Activated T-cell treated with anti-CD3 and anti-CD28 coated beads, Interleukin-2, amount 50 U/mL, for 72 hours (primary cell): ENCODE results near the gene FOXJ1. TPM values are rescaled to one million over a fixed set of nuclear protein-coding genes. Genes with fewer than 3 reads are reported as not detected.

Experiments
- ATAC-seq, 2 donors: fragments of 150-1000 bp; cut with Tn5 transposase; replicated peaks in 1 of 2; 2 replicates each; pipeline ENCODE4 v1.10.0; 2021; ENCODE audit warnings: moderate library complexity in 2 of 2, mild to moderate bottlenecking in 1 of 2
- DNase-seq, 2 donors: peaks; one replicate each; pipeline ENCODE4 v3.0.0; 2021 to 2022; ENCODE audit warnings: mixed read lengths in 1 of 2
- H3K27ac Mint-ChIP-seq: one replicate; pipeline ENCODE4 v1.8.0; 2022; ENCODE audit warnings: mild to moderate bottlenecking, moderate library complexity, mixed read lengths
- H3K27me3 Mint-ChIP-seq: one replicate; pipeline ENCODE4 v1.8.0; 2022; ENCODE audit warnings: low read depth, mixed read lengths
- H3K36me3 Mint-ChIP-seq, 2 donors: one replicate each; pipeline ENCODE4 v1.8.0; 2022; ENCODE audit warnings: mixed read lengths in 2 of 2, mild to moderate bottlenecking in 1 of 2; ENCODE audit not compliant: insufficient read depth in 2 of 2
- H3K4me1 Mint-ChIP-seq: one replicate; pipeline ENCODE4 v1.8.0; 2022; ENCODE audit warnings: low read depth, mixed read lengths
- H3K4me3 Mint-ChIP-seq, 2 donors: one replicate each; pipeline ENCODE4 v1.8.0; 2022; ENCODE audit warnings: mild to moderate bottlenecking in 2 of 2, mixed read lengths in 2 of 2, moderate library complexity in 2 of 2
- H3K9me3 Mint-ChIP-seq, 2 donors: one replicate each; pipeline ENCODE4 v1.8.0; 2022; ENCODE audit warnings: mixed read lengths in 2 of 2
- total RNA-seq, 2 donors: library from RNA; stranded (reverse); gene quantifications; one replicate each; pipeline ENCODE4 v1.2.3, GENCODE V29; 2022

FOXJ1 gene
- total RNA-seq, 2 donors from 2014 or later, result 1.4 to 1.5 TPM

GRCh38 chr17:76102944-76103273, 38.1 kb downstream of the FOXJ1 start:
- ATAC-seq, result no peak
- Mint-ChIP-seq H3K4me1 (peaks cover 22% of the 10 kb centered on the region), H3K9me3 (no peaks in the 10 kb centered on the region), H3K4me3 (peak overlapping the region; percentile 88 to 89), H3K27me3 (no peaks in the 10 kb centered on the region), H3K36me3 (peaks cover 5 to 12% of the 10 kb centered on the region in 2 donors), H3K27ac (peak overlapping the region; percentile 87)
- no peak for DNase-seq

- Mint-ChIP-seq H3K27ac (no peak overlapping the region), H3K9me3 (no peaks in the 10 kb centered on the region), H3K27me3 (no peaks in the 10 kb centered on the region), H3K4me1 (peaks cover 14% of the 10 kb centered on the region), H3K36me3 (peaks cover 10 to 22% of the 10 kb centered on the region in 2 donors), H3K4me3 (no peak overlapping the region)
- ATAC-seq (no peak), DNase-seq (no peak)
Observed at GRCh38 chr17:76097716-76098295, 43.2 kb downstream of the FOXJ1 start.

GRCh38 chr17:76095943-76096342, 45.1 kb downstream of the FOXJ1 start:
- H3K4me3 Mint-ChIP-seq, result no peak overlapping the region
- no peaks in the 10 kb centered on the region for H3K27me3 Mint-ChIP-seq
- H3K27ac Mint-ChIP-seq, result no peak overlapping the region
- ATAC-seq (no peak), DNase-seq (no peak)
- no peaks in the 10 kb centered on the region for H3K9me3 Mint-ChIP-seq
- H3K36me3 Mint-ChIP-seq, result peaks cover 8 to 23% of the 10 kb centered on the region in 2 donors
- H3K4me1 Mint-ChIP-seq, result no peaks in the 10 kb centered on the region

GRCh38 chr17:76094046-76094445, 47.0 kb downstream of the FOXJ1 start:
- Mint-ChIP-seq H3K4me3 (no peak overlapping the region), H3K27ac (no peak overlapping the region)

DNA sequence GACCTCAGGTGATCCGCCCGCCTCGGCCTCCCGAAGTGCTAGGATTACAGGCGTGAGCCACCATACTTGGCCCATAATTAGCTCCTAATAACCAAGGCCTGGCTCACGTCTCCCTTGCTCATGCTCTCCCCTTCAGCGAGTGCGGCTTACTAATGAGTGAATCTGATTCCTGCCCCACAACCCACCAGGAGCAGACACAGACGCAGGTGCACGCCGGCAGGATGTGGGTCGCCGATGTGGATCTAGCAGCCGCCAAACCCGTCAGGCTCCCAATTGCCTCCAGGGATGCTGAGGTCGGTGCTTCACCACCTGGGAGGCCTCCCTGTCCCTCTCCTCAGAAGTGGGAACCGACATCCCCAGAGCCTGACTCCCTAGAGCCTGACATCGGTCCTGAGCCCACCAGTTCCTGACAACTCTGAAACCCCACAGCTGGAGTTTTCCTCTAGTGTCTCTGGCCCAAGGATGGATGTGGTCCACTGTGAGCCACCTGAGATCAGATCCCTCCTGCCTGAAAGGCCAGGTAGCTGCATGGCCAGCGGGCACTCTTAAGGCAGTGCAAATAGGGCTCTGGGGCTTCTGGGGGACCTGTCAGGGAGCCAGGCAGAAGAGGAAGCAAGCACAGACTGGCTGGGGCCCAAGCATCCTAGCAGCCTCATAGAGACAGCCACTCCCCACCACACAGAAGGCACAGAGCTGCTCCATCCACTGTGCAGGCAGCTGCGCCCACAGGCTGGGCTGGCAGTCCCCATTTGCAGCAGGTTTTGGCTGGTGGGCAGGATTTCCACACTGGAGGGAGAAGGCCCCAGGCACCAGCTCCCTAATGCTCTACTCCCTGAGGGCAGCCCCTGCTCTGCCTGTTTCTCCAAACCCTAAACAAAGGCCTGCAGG, 48.3 kb downstream of the FOXJ1 start:
- no peak for DNase-seq
- Mint-ChIP-seq H3K27me3 (no peaks in the 10 kb centered on the region), H3K4me3 (no peak overlapping the region), H3K9me3 (no peaks in the 10 kb centered on the region), H3K4me1 (no peaks in the 10 kb centered on the region), H3K27ac (no peak overlapping the region), H3K36me3 (peaks cover 6 to 16% of the 10 kb centered on the region in 2 donors)
- no peak for ATAC-seq

More at GRCh38 chr17:76094046-76094445, 47.0 kb downstream of the FOXJ1 start:
- DNase-seq (no peak), ATAC-seq (no peak)
- Mint-ChIP-seq H3K27me3 (no peaks in the 10 kb centered on the region), H3K9me3 (no peaks in the 10 kb centered on the region), H3K4me1 (no peaks in the 10 kb centered on the region), H3K36me3 (peaks cover 6 to 16% of the 10 kb centered on the region in 2 donors)

- DNase-seq (no peak), ATAC-seq (peak; percentile 42 to 49)
- H3K4me1 Mint-ChIP-seq, result no peaks in the 10 kb centered on the region
- H3K27me3 Mint-ChIP-seq, result no peaks in the 10 kb centered on the region
- peak overlapping the region; percentile 79 for H3K27ac Mint-ChIP-seq
- peaks cover 6 to 14% of the 10 kb centered on the region in 2 donors for H3K36me3 Mint-ChIP-seq
- H3K9me3 Mint-ChIP-seq, result no peaks in the 10 kb centered on the region
- H3K4me3 Mint-ChIP-seq, result peak overlapping the region; percentile 55 to 62
Observed at GRCh38 chr17:76091526-76092286, 49.3 kb downstream of the FOXJ1 start.

DNA sequence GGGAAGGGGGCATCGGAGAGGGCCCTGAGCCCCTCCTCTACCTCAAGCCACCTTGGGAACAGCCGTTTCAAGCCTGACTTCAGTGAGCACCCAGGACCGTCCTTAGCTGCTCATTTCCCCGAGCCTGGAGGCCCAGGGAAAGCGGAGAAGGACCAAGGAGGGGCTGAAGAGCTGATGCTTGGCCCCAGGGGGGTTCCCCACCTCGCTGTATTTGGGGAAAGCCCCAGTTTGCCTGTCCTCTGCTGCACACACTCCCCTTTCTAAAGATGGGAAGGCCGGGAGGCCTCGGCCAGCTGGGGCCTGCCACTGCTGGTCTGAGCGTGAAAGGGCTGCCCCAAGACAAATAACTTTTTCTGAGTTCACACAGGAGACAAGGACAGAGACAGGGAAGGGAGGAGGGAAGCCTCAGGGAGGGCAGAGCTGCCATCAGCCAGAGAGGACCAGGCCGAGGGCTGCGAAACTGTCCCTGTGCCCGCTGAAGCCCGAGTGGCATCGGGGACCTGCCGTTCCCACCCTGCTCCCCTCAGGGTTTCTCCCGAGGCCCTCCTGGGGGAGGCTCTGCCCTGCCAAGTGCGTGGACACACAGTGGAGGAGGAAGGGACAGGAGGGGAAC, 50.4 kb downstream of the FOXJ1 start:
- peaks cover 3 to 11% of the 10 kb centered on the region in 2 donors for H3K36me3 Mint-ChIP-seq
- no peak overlapping the region for H3K4me3 Mint-ChIP-seq
- H3K9me3 Mint-ChIP-seq, result no peaks in the 10 kb centered on the region
- H3K27me3 Mint-ChIP-seq, result no peaks in the 10 kb centered on the region
- H3K27ac Mint-ChIP-seq, result no peak overlapping the region
- ATAC-seq (no peak), DNase-seq (no peak)
- H3K4me1 Mint-ChIP-seq, result no peaks in the 10 kb centered on the region

GRCh38 chr17:76089680-76090516, 51.1 kb downstream of the FOXJ1 start:
- no peak for DNase-seq
- no peak for ATAC-seq
- Mint-ChIP-seq H3K4me3 (no peak overlapping the region), H3K27ac (no peak overlapping the region), H3K4me1 (no peaks in the 10 kb centered on the region), H3K36me3 (peaks cover 2 to 9% of the 10 kb centered on the region in 2 donors), H3K9me3 (no peaks in the 10 kb centered on the region), H3K27me3 (no peaks in the 10 kb centered on the region)

GRCh38 chr17:76088868-76089576, 52.0 kb downstream of the FOXJ1 start:
- Mint-ChIP-seq H3K9me3 (no peaks in the 10 kb centered on the region), H3K4me1 (no peaks in the 10 kb centered on the region), H3K27ac (no peak overlapping the region), H3K27me3 (no peaks in the 10 kb centered on the region), H3K36me3 (peaks cover 2 to 9% of the 10 kb centered on the region in 2 donors), H3K4me3 (no peak overlapping the region)
- DNase-seq (no peak), ATAC-seq (no peak)

- Mint-ChIP-seq H3K4me3 (no peak overlapping the region), H3K27ac (no peak overlapping the region), H3K36me3 (peaks cover 0 to 9% of the 10 kb centered on the region in 2 donors), H3K4me1 (no peaks in the 10 kb centered on the region), H3K27me3 (no peaks in the 10 kb centered on the region), H3K9me3 (no peaks in the 10 kb centered on the region)
- ATAC-seq (no peak), DNase-seq (no peak)
Observed at GRCh38 chr17:76088041-76088867, 52.8 kb downstream of the FOXJ1 start.

GRCh38 chr17:76087531-76087930, 53.5 kb downstream of the FOXJ1 start:
- Mint-ChIP-seq H3K27me3 (no peaks in the 10 kb centered on the region), H3K36me3 (peaks cover 0 to 6% of the 10 kb centered on the region in 2 donors), H3K4me1 (no peaks in the 10 kb centered on the region), H3K4me3 (no peak overlapping the region), H3K9me3 (no peaks in the 10 kb centered on the region), H3K27ac (no peak overlapping the region)
- no peak for DNase-seq
- no peak for ATAC-seq
